HepG2 (cell line): ENCODE measurements around the gene LY6G5B.

ENCODE experiments used
- BRCA1 ChIP-seq: sonication (generic); formaldehyde crosslinking; IDR thresholded peaks from 2 replicates; pipeline ENCODE4 v1.4.0; 2020; ENCODE audit warnings: missing genetic modification reagents
- CEBPG ChIP-seq: IDR thresholded peaks from 2 replicates; pipeline ENCODE4 v1.6.1; 2016
- GPN1 ChIP-seq: sonication (generic); formaldehyde crosslinking; IDR thresholded peaks from 2 replicates; pipeline ENCODE4 v1.5.1; 2020; ENCODE audit warnings: missing genetic modification reagents, borderline replicate concordance
- MED13 ChIP-seq: sonication (generic); formaldehyde crosslinking; IDR thresholded peaks from 2 replicates; pipeline ENCODE4 v1.5.0; 2020; ENCODE audit warnings: missing genetic modification reagents
- THAP8 ChIP-seq: sonication (generic); formaldehyde crosslinking; IDR thresholded peaks from 2 replicates; pipeline ENCODE4 v1.5.1; 2020; ENCODE audit warnings: missing genetic modification reagents, mild to moderate bottlenecking, borderline replicate concordance
- ZNF547 ChIP-seq: sonication (generic); formaldehyde crosslinking; IDR thresholded peaks from 2 replicates; pipeline ENCODE4 v1.5.1; 2020; ENCODE audit warnings: mild to moderate bottlenecking, missing genetic modification reagents

GRCh38 chr6:31633447-31633846 lies 36.3 kb upstream of the LY6G5B start:
- TF ChIP-seq GPN1 (no peak), BRCA1 (CRISPR knock-in tag) (no peak), CEBPG (CRISPR knock-in tag) (no peak), MED13 (no peak), THAP8 (CRISPR knock-in tag) (no peak), ZNF547 (CRISPR knock-in tag) (no peak)
